Activated naive CD8-positive, alpha-beta T cell treated with anti-CD3 and anti-CD28 coated beads for 36 hours (primary cell): ENCODE measurements around the gene ADCY9. TPM values are rescaled to one million over a fixed set of nuclear protein-coding genes. Genes with fewer than 3 reads are reported as not detected.
"Not testable (repeated sequence)": the region's sequence is repeated elsewhere in the genome, so short reads cannot be mapped to it uniquely, and the experiment has no call there.

Source experiments
- DNase-seq: peaks from one replicate; pipeline ENCODE4 v3.0.0; 2021
- H3K27ac Mint-ChIP-seq: one replicate; pipeline ENCODE4 v1.8.0; 2022; ENCODE audit warnings: mild to moderate bottlenecking, moderate library complexity, mixed read lengths
- H3K27me3 Mint-ChIP-seq: one replicate; pipeline ENCODE4 v1.8.0; 2022; ENCODE audit warnings: mild to moderate bottlenecking, mixed read lengths
- H3K36me3 Mint-ChIP-seq: one replicate; pipeline ENCODE4 v1.8.0; 2021; ENCODE audit warnings: mild to moderate bottlenecking, mixed read lengths
- H3K4me1 Mint-ChIP-seq: one replicate; pipeline ENCODE4 v1.8.0; 2021; ENCODE audit warnings: mixed read lengths
- H3K4me3 Mint-ChIP-seq: one replicate; pipeline ENCODE4 v1.8.0; 2022; ENCODE audit warnings: mild to moderate bottlenecking, moderate library complexity, mixed read lengths
- H3K9me3 Mint-ChIP-seq: one replicate; pipeline ENCODE4 v1.8.0; 2022; ENCODE audit warnings: mixed read lengths
- total RNA-seq, 2 experiments: library from RNA; stranded (reverse); gene quantifications; one replicate each; pipeline ENCODE4 v1.2.3, GENCODE V29; 2021

ADCY9 gene
- total RNA-seq, 2 experiments from 2014 or later, result 3.6 to 4.2 TPM

GRCh38 chr16:4073150-4073549 lies 43.1 kb downstream of the ADCY9 start:
- not testable (repeated sequence) for H3K27me3 Mint-ChIP-seq, H3K4me3 Mint-ChIP-seq, H3K9me3 Mint-ChIP-seq, DNase-seq, H3K36me3 Mint-ChIP-seq, H3K27ac Mint-ChIP-seq
- peaks cover 17% of the 10 kb centered on the region for H3K4me1 Mint-ChIP-seq

- H3K36me3 Mint-ChIP-seq, result peaks cover under 1% of the 10 kb centered on the region
- H3K9me3 Mint-ChIP-seq, result no peaks in the 10 kb centered on the region
- H3K27me3 Mint-ChIP-seq, result no peaks in the 10 kb centered on the region
- DNase-seq, result no peak
- H3K4me1 Mint-ChIP-seq, result peaks cover 6% of the 10 kb centered on the region
- H3K27ac Mint-ChIP-seq, result no peak overlapping the region
- H3K4me3 Mint-ChIP-seq, result no peak overlapping the region
Observed at GRCh38 chr16:4071686-4072561, 44.3 kb downstream of the ADCY9 start.

GRCh38 chr16:4070936-4071335 lies 45.3 kb downstream of the ADCY9 start:
- Mint-ChIP-seq H3K9me3 (no peaks in the 10 kb centered on the region), H3K4me3 (no peak overlapping the region), H3K27me3 (no peaks in the 10 kb centered on the region), H3K27ac (no peak overlapping the region), H3K36me3 (no peaks in the 10 kb centered on the region), H3K4me1 (peaks cover 2% of the 10 kb centered on the region)
- DNase-seq, result no peak

GRCh38 chr16:4067262-4068001 lies 48.8 kb downstream of the ADCY9 start:
- H3K4me3 Mint-ChIP-seq, result no peak overlapping the region
- H3K27me3 Mint-ChIP-seq, result no peaks in the 10 kb centered on the region
- peaks cover 17% of the 10 kb centered on the region for H3K36me3 Mint-ChIP-seq
- peaks cover 9% of the 10 kb centered on the region for H3K4me1 Mint-ChIP-seq
- DNase-seq, result no peak
- H3K27ac Mint-ChIP-seq, result no peak overlapping the region
- H3K9me3 Mint-ChIP-seq, result peaks cover 13% of the 10 kb centered on the region

- Mint-ChIP-seq H3K36me3 (peaks cover 35% of the 10 kb centered on the region), H3K4me1 (peaks cover 10% of the 10 kb centered on the region), H3K4me3 (peak overlapping the region; percentile 77), H3K27ac (peak overlapping the region; percentile 90), H3K9me3 (peaks cover 36% of the 10 kb centered on the region), H3K27me3 (no peaks in the 10 kb centered on the region)
- DNase-seq, result peak; percentile 39
Observed at GRCh38 chr16:4064950-4065352, 51.3 kb downstream of the ADCY9 start.

GRCh38 chr16:4062212-4062802 lies 53.9 kb downstream of the ADCY9 start:
- no peaks in the 10 kb centered on the region for H3K27me3 Mint-ChIP-seq
- no peak overlapping the region for H3K4me3 Mint-ChIP-seq
- DNase-seq, result no peak
- peaks cover 47% of the 10 kb centered on the region for H3K36me3 Mint-ChIP-seq
- H3K4me1 Mint-ChIP-seq, result peaks cover 14% of the 10 kb centered on the region
- H3K9me3 Mint-ChIP-seq, result peaks cover 39% of the 10 kb centered on the region
- H3K27ac Mint-ChIP-seq, result no peak overlapping the region

- H3K27ac Mint-ChIP-seq, result peak overlapping the region; percentile 58
- H3K4me3 Mint-ChIP-seq, result no peak overlapping the region
- H3K27me3 Mint-ChIP-seq, result no peaks in the 10 kb centered on the region
- peaks cover 14% of the 10 kb centered on the region for H3K4me1 Mint-ChIP-seq
- peaks cover 47% of the 10 kb centered on the region for H3K36me3 Mint-ChIP-seq
- H3K9me3 Mint-ChIP-seq, result peaks cover 39% of the 10 kb centered on the region
- DNase-seq, result no peak
Observed at GRCh38 chr16:4060823-4061222, 55.4 kb downstream of the ADCY9 start.

DNA sequence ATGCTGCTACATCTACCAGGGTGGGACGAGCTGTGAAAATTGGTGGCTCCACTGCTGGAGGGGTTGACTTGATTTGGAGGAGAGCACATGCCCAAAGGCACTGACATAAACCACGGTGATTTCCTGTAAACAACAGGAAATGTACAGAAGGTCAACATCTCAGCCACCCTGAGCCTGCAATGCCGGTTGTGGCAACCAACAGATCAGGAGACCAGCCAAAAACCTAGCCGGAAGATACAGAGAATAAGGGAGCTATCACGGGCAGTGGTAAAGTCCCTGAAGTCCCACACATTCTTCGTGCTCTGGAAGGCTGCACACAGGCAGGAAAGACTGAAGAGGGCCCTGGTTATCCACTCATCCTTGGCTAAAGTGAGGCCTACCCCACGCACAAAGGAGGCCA lies 56.2 kb downstream of the ADCY9 start:
- H3K27me3 Mint-ChIP-seq, result no peaks in the 10 kb centered on the region
- H3K4me1 Mint-ChIP-seq, result peaks cover 11% of the 10 kb centered on the region
- DNase-seq, result no peak
- peaks cover 38% of the 10 kb centered on the region for H3K9me3 Mint-ChIP-seq
- peak overlapping the region; percentile 34 for H3K27ac Mint-ChIP-seq
- no peak overlapping the region for H3K4me3 Mint-ChIP-seq
- H3K36me3 Mint-ChIP-seq, result peaks cover 45% of the 10 kb centered on the region

- Mint-ChIP-seq H3K27ac (no peak overlapping the region), H3K4me3 (no peak overlapping the region), H3K27me3 (no peaks in the 10 kb centered on the region), H3K9me3 (peaks cover 32% of the 10 kb centered on the region), H3K36me3 (peaks cover 34% of the 10 kb centered on the region), H3K4me1 (peaks cover 8% of the 10 kb centered on the region)
- DNase-seq, result no peak
Observed at GRCh38 chr16:4058386-4058785, 57.9 kb downstream of the ADCY9 start.

DNA sequence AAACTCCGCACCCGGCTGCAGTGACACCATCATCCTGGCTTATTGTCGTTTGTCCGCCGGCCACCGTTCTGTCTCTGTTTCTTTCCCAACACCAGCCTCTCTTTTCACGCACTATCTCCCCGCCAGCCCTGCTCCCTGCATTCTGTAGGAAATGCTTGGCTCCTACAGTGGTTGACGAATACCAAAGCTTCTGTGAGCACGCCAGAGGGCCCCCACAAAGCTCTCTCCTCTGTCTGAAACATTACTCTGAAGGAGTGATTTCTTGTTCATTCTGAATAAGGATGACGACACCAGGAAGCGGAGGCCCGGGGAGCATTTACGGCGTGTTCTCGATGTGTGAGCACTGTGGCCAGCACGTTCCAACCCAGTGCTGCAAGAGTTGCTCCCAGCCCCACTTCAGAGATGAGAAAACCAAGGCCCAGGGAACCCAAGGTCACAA lies 58.8 kb downstream of the ADCY9 start:
- no peak overlapping the region for H3K4me3 Mint-ChIP-seq
- peaks cover 9% of the 10 kb centered on the region for H3K4me1 Mint-ChIP-seq
- H3K36me3 Mint-ChIP-seq, result peaks cover 30% of the 10 kb centered on the region
- peaks cover 6% of the 10 kb centered on the region for H3K27me3 Mint-ChIP-seq
- no peak for DNase-seq
- peaks cover 26% of the 10 kb centered on the region for H3K9me3 Mint-ChIP-seq
- H3K27ac Mint-ChIP-seq, result no peak overlapping the region

GRCh38 chr16:4056161-4057105 lies 59.8 kb downstream of the ADCY9 start:
- H3K9me3 Mint-ChIP-seq, result peaks cover 17% of the 10 kb centered on the region
- H3K27ac Mint-ChIP-seq, result no peak overlapping the region
- peaks cover 23% of the 10 kb centered on the region for H3K36me3 Mint-ChIP-seq
- H3K4me1 Mint-ChIP-seq, result peaks cover 9% of the 10 kb centered on the region
- DNase-seq, result no peak
- no peak overlapping the region for H3K4me3 Mint-ChIP-seq
- H3K27me3 Mint-ChIP-seq, result peaks cover 14% of the 10 kb centered on the region

DNA sequence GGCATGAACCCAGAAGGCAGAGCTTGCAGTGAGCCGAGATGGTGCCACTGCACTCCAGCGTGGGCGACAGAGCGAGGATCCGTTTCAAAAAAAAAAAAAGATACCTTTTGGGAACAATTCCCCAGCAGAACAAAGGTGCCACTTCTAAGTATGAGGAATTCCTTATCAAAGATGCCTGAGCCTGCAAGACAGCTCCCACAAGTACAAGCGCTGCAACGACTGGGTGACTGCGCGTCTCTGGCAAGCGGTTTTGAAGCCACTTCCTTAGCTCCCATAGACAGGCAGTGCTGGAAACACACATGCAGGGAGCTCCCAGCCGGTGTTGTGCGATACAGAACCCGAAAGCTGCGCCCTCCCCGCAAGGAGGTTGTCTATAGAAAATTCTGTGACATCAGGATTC lies 60.5 kb downstream of the ADCY9 start:
- peaks cover 17% of the 10 kb centered on the region for H3K36me3 Mint-ChIP-seq
- H3K27ac Mint-ChIP-seq, result no peak overlapping the region

DNA sequence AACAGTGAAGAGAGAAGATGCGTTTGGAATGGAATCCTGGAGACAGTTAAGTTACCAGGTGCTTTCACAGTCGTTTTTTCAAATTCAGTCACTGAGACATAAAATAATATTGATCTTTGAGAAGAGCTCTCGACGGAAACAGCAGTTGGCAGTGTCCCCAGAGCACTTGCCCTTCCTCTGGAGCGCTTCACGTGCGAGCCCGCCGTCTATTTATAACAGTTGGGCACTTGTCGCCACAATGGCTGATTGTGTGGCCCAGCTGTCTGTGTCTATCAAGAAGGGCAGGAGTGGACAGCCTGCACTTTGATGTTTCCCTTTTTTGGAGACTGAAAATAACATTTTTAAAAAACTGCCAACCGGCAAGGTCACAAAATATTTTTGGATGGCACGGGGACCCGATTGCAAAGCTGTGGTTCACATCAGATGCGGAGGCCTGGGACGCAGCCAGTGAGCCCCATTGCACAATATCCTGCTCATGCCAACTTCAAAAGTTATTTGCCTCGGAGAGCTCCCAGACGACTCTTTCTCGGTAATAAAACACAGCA lies 62.9 kb downstream of the ADCY9 start:
- H3K4me1 Mint-ChIP-seq, result peaks cover 2% of the 10 kb centered on the region
- no peak overlapping the region for H3K4me3 Mint-ChIP-seq
- H3K9me3 Mint-ChIP-seq, result no peaks in the 10 kb centered on the region
- H3K27me3 Mint-ChIP-seq, result peaks cover 15% of the 10 kb centered on the region
- no peak overlapping the region for H3K27ac Mint-ChIP-seq
- no peak for DNase-seq
- no peaks in the 10 kb centered on the region for H3K36me3 Mint-ChIP-seq

More for the DNA sequence above, 60.5 kb downstream of the ADCY9 start:
- Mint-ChIP-seq H3K4me3 (no peak overlapping the region), H3K4me1 (peaks cover 7% of the 10 kb centered on the region), H3K27me3 (peaks cover 15% of the 10 kb centered on the region), H3K9me3 (peaks cover 10% of the 10 kb centered on the region)
- no peak for DNase-seq

GRCh38 chr16:4052801-4053293 lies 63.4 kb downstream of the ADCY9 start:
- H3K36me3 Mint-ChIP-seq, result no peaks in the 10 kb centered on the region
- H3K27me3 Mint-ChIP-seq, result peaks cover 15% of the 10 kb centered on the region
- no peak overlapping the region for H3K27ac Mint-ChIP-seq
- no peak overlapping the region for H3K4me3 Mint-ChIP-seq
- peaks cover 2% of the 10 kb centered on the region for H3K4me1 Mint-ChIP-seq
- no peaks in the 10 kb centered on the region for H3K9me3 Mint-ChIP-seq
- DNase-seq, result no peak
